Testis (tissue), 3 donors: ENCODE measurements around the gene TEX2. TPM values are rescaled to one million over a fixed set of nuclear protein-coding genes. Genes with fewer than 3 reads are reported as not detected.

ENCODE experiments used
- DNase-seq: peaks from one replicate; pipeline ENCODE4 v3.0.0-alpha.2; 2019
- H3K27ac ChIP-seq, 2 donors: fragments of 200-600 bp; sonication (generic); one replicate each; pipeline ENCODE4 v1.5.1; 2019
- H3K27me3 ChIP-seq: fragments of 200-600 bp; sonication (generic); one replicate; pipeline ENCODE4 v1.5.1; 2019
- H3K36me3 ChIP-seq: fragments of 200-600 bp; sonication (generic); one replicate; pipeline ENCODE4 v1.5.1; 2017; ENCODE audit warnings: low read depth; ENCODE audit errors: missing control alignments
- H3K4me1 ChIP-seq: fragments of 200-600 bp; sonication (generic); one replicate; pipeline ENCODE4 v1.5.1; 2019
- H3K4me3 ChIP-seq, 2 donors: fragments of 200-600 bp; sonication (generic); one replicate each; pipeline ENCODE4 v1.5.1; 2017 to 2019
- H3K9me3 ChIP-seq: fragments of 200-600 bp; sonication (generic); one replicate; pipeline ENCODE4 v1.5.1; 2017
- POLR2A ChIP-seq: fragments of 450-650 bp; IDR thresholded peaks from one replicate; pipeline ENCODE4 v1.6.1; 2017; ENCODE audit warnings: antibody characterized with exemption, mild to moderate bottlenecking, moderate library complexity
- WGBS, 2 donors: methylation state at CpG; one replicate each; pipeline ENCODE4 v1.1.5; 2018; 5-methylcytosine and 5-hydroxymethylcytosine counted together
- intact Hi-C: fragments of 100-400 bp; cut with DNase I; formaldehyde crosslinking; loops from one replicate; pipeline ENCODE4 v1.15.1; 2023; ENCODE audit warnings: low total_unique reads
- polyA plus RNA-seq: library from polyadenylated mRNA; stranded (reverse); fragments of 350-450 nt; fragmentation: Illumina TruSeq; extraction: RNeasy Lipid Tissue Mini Kit (QIAGEN cat#74804); gene quantifications from one replicate; pipeline ENCODE4 v1.2.3, GENCODE V29; 2014; ENCODE audit warnings: low read depth, low replicate concordance; ENCODE audit not compliant: insufficient read depth
- total RNA-seq, 2 donors: library from RNA; depleted of rRNA; stranded (reverse); fragments of >200 nt; gene quantifications; one replicate each; pipeline ENCODE4 v1.2.3, GENCODE V29; 2016
- TF ChIP-seq, protein P1 (sequence below), 3 experiments: fragments of 450-650 bp in 2 of 3; fragments of 200-600 bp in 1 of 3; sonication (generic) in 1 of 3; IDR thresholded peaks; one replicate each; pipeline ENCODE4 v1.5.1; 2016 to 2019; ENCODE audit warnings: antibody characterized with exemption in 3 of 3, mild to moderate bottlenecking in 2 of 3, moderate library complexity in 1 of 3

The TEX2 gene
- total and polyA plus RNA-seq, 3 donors from 2014 or later, result 66.0 to 136 (median 99.9) TPM

DNA sequence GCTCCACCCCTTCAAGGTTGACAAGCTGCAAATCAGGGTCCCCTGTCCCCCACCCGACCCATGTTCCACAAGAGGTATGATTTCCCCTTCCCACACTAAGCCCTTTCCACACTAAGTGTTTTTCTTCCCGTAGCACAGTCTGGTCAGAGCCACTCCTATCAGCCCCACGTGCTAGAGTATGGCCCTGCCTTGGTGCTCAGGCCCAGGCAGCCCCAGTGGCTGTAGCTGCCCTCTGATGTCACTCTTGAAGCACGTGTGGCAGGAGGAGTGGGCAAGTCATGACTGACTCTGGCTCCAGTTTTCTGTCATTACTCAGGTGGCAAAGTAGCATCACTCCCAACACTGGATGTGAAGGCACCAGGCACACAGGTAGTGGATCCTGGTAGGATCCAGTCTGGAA lies 97.7 kb downstream of the TEX2 start:
- no peak for TF ChIP-seq POLR2A
- TF ChIP-seq, protein P1, sequence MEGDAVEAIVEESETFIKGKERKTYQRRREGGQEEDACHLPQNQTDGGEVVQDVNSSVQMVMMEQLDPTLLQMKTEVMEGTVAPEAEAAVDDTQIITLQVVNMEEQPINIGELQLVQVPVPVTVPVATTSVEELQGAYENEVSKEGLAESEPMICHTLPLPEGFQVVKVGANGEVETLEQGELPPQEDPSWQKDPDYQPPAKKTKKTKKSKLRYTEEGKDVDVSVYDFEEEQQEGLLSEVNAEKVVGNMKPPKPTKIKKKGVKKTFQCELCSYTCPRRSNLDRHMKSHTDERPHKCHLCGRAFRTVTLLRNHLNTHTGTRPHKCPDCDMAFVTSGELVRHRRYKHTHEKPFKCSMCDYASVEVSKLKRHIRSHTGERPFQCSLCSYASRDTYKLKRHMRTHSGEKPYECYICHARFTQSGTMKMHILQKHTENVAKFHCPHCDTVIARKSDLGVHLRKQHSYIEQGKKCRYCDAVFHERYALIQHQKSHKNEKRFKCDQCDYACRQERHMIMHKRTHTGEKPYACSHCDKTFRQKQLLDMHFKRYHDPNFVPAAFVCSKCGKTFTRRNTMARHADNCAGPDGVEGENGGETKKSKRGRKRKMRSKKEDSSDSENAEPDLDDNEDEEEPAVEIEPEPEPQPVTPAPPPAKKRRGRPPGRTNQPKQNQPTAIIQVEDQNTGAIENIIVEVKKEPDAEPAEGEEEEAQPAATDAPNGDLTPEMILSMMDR (IDR thresholded peaks at IDR 0.05), result no peak
- Histone ChIP-seq H3K9me3 (no peaks in the 10 kb centered on the region), H3K4me3 (no peak overlapping the region), H3K36me3 (peaks cover 4% of the 10 kb centered on the region), H3K27me3 (no peaks in the 10 kb centered on the region), H3K4me1 (no peaks in the 10 kb centered on the region), H3K27ac (no peak overlapping the region)
- intact Hi-C loops, result loop anchor here (10.0 kb wide), 1 partner anchor 109 kb away; no protein-coding TSS in a partner anchor
- WGBS, 2 donors, result 96 to 97% methylated on average over 3 to 4 of the region's 4 CpGs
- no peak for DNase-seq

DNA sequence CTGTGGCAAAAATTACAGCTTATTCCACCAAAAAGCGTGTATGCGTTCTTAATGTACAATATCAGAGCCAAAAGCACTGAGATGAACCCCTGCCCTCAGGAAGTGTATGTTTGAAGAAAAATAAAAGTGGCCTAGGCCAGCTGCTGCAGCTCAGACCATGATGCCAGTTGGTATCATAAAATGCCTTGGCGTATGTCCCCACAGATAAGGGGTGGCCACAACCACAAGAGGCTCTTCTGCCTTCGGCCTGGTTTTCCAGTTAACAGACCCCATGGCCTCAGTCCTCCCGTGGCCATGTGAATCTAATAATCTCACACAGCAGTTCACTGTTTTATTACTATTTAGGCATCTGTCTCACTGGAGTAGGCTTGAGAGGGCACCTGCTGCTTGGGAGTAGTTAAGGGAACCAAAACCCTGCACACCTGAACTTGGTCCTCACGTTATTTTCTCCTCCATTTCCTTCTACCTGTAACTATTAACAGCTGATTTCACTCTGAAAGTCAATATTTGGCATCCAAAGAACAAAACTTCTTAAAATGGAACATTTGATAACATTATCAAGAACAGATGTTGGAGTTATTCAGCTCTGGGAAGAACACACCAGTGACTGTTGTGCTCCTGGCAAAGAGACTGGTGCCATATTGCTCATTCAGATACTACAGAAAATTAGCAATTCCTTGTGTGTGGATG lies 98.3 kb downstream of the TEX2 start:
- intact Hi-C loops, result loop anchor here (10.0 kb wide), 1 partner anchor 110 kb away; no protein-coding TSS in a partner anchor
- no peak for DNase-seq
- Histone ChIP-seq H3K27me3 (no peaks in the 10 kb centered on the region), H3K36me3 (peaks cover 4% of the 10 kb centered on the region), H3K9me3 (no peaks in the 10 kb centered on the region), H3K4me3 (no peak overlapping the region), H3K27ac (no peak overlapping the region), H3K4me1 (no peaks in the 10 kb centered on the region)
- WGBS, 2 donors, result 92 to 97% methylated on average over 6 of the region's 6 CpGs
- TF ChIP-seq, protein P1 (IDR thresholded peaks at IDR 0.05), result no peak
- TF ChIP-seq POLR2A, result no peak

DNA sequence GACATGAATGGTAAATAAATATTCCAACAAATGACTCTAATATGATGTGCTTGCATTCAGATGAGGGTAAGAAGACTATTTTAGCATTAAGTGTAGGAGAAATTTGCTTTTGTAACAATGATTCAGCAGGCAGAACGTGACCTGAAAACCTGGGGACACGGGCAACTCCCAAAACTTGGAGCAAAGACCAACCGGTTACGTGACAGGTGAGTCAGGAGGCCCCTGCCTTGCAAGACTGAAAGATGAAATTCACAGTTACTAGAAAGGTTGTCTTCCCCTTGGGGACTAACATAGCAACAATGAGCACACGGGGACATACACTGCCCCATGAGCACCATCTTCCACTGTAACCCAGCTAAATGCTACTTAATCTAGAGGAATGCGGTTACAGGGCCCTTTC lies 99.6 kb downstream of the TEX2 start:
- no peak for TF ChIP-seq POLR2A
- TF ChIP-seq, protein P1 (IDR thresholded peaks at IDR 0.05), result no peak
- intact Hi-C loops, result loop anchor here (10.0 kb wide), 1 partner anchor 111 kb away; no protein-coding TSS in a partner anchor

DNA sequence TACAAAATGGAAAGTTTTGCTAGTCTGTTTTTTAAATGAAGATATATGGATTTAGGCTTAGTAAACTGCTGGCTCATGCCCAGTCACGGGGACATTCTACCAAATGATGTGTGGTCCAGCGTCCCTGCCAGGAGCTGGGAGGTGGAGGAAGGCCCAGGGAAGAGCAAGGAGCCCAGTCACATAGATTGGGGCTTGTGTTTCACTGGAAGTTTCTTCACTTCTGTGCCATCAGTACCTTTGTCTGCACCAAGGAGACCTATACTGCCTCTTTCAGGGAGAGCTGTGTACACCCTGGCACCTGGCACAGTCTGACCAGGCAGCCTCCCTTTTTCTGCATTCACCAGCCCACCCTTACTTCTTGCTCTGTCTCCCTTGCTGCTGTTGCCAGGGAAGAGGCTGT lies 100.5 kb downstream of the TEX2 start:
- H3K36me3 ChIP-seq, result no peaks in the 10 kb centered on the region
- no peak overlapping the region for H3K27ac ChIP-seq
- no peaks in the 10 kb centered on the region for H3K9me3 ChIP-seq
- intact Hi-C loops, result loop anchor here (10.0 kb wide), 1 partner anchor 112 kb away; no protein-coding TSS in a partner anchor
- no peak overlapping the region for H3K4me3 ChIP-seq
- DNase-seq, result no peak
- no peaks in the 10 kb centered on the region for H3K27me3 ChIP-seq
- 82 to 89% methylated on average over 2 of the region's 2 CpGs for WGBS, 2 donors
- H3K4me1 ChIP-seq, result no peaks in the 10 kb centered on the region
- TF ChIP-seq, protein P1 (IDR thresholded peaks at IDR 0.05), result no peak
- TF ChIP-seq POLR2A, result no peak

More for the DNA sequence above, 99.6 kb downstream of the TEX2 start:
- no peak overlapping the region for H3K4me3 ChIP-seq
- no peaks in the 10 kb centered on the region for H3K27me3 ChIP-seq
- no peaks in the 10 kb centered on the region for H3K4me1 ChIP-seq
- 82 to 83% methylated on average over 6 of the region's 6 CpGs for WGBS, 2 donors
- H3K9me3 ChIP-seq, result no peaks in the 10 kb centered on the region
- peaks cover 3% of the 10 kb centered on the region for H3K36me3 ChIP-seq
- no peak for DNase-seq
- no peak overlapping the region for H3K27ac ChIP-seq
